ENCODE data around the gene TLE7.

TLE7 gene

GRCh38 chr16:71426069-71426879 is 15.6 kb downstream of the TLE7 start:
- Histone ChIP-seq H3K79me2 (ENCODE audit: low read length) (no peaks in the 10 kb centered on the region), H2AFZ (ENCODE audit: low read length) (no peak overlapping the region), H3K27ac (ENCODE audit: low read length) (no peak overlapping the region), H3K9me2 (replicated peaks; ENCODE audit: insufficient read depth, low read length) (no peaks in the 10 kb centered on the region), H3K9ac (ENCODE audit: low read length) (no peak overlapping the region), H3K9me3 (replicated peaks; ENCODE audit: insufficient read depth, low read length) (no peaks in the 10 kb centered on the region), H3K4me3 (ENCODE audit: low read length) (no peak overlapping the region), H3K27me3 (replicated peaks; ENCODE audit: insufficient read depth, low read length) (peaks cover 74% of the 10 kb centered on the region), H3K4me1 (ENCODE audit: low read length) (no peaks in the 10 kb centered on the region), H3K36me3 (replicated peaks; ENCODE audit: insufficient read depth, low read length) (no peaks in the 10 kb centered on the region), H3K4me2 (ENCODE audit: low read depth, low read length) (no peak overlapping the region), H3F3A (ENCODE audit: insufficient read depth, low read length) (no peaks in the 10 kb centered on the region), H4K20me1 (ENCODE audit: insufficient read depth, low read length) (no peaks in the 10 kb centered on the region)
- no peak for DNase-seq
- TF ChIP-seq CTCF (IDR thresholded peaks at IDR 0.05; ENCODE audit: low read length): no peak
- TF ChIP-seq EZH2 (optimal IDR thresholded peaks at IDR 0.05; ENCODE audit: low read depth, low read length): no peak
- TF ChIP-seq EZH2phosphoT487 (IDR thresholded peaks at IDR 0.05; ENCODE audit: low read length): no peak

GRCh38 chr16:71425746-71426068 is 16.1 kb downstream of the TLE7 start:
- no peak overlapping the region for H3K4me2 ChIP-seq (ENCODE audit: low read depth, low read length)
- no peak overlapping the region for H3K9ac ChIP-seq (ENCODE audit: low read length)
- no peaks in the 10 kb centered on the region for H3F3A ChIP-seq (ENCODE audit: insufficient read depth, low read length)
- no peaks in the 10 kb centered on the region for H3K79me2 ChIP-seq (ENCODE audit: low read length)
- TF ChIP-seq CTCF (IDR thresholded peaks at IDR 0.05; ENCODE audit: low read length) (no peak), EZH2phosphoT487 (IDR thresholded peaks at IDR 0.05; ENCODE audit: low read length) (no peak), EZH2 (optimal IDR thresholded peaks at IDR 0.05; ENCODE audit: low read depth, low read length) (no peak)
- H3K27ac ChIP-seq (ENCODE audit: low read length): no peak overlapping the region
- H3K36me3 ChIP-seq (replicated peaks; ENCODE audit: insufficient read depth, low read length): no peaks in the 10 kb centered on the region
- no peaks in the 10 kb centered on the region for H3K9me2 ChIP-seq (replicated peaks; ENCODE audit: insufficient read depth, low read length)
- peaks cover 69% of the 10 kb centered on the region for H3K27me3 ChIP-seq (replicated peaks; ENCODE audit: insufficient read depth, low read length)
- no peaks in the 10 kb centered on the region for H3K9me3 ChIP-seq (replicated peaks; ENCODE audit: insufficient read depth, low read length)
- DNase-seq: no peak
- H3K4me3 ChIP-seq (ENCODE audit: low read length): no peak overlapping the region
- no peak overlapping the region for H2AFZ ChIP-seq (ENCODE audit: low read length)
- H3K4me1 ChIP-seq (ENCODE audit: low read length): no peaks in the 10 kb centered on the region
- no peaks in the 10 kb centered on the region for H4K20me1 ChIP-seq (ENCODE audit: insufficient read depth, low read length)

- Histone ChIP-seq H3K9ac (ENCODE audit: low read length) (no peak overlapping the region), H3K9me3 (replicated peaks; ENCODE audit: insufficient read depth, low read length) (no peaks in the 10 kb centered on the region), H3F3A (ENCODE audit: insufficient read depth, low read length) (no peaks in the 10 kb centered on the region), H3K36me3 (replicated peaks; ENCODE audit: insufficient read depth, low read length) (no peaks in the 10 kb centered on the region), H3K9me2 (replicated peaks; ENCODE audit: insufficient read depth, low read length) (no peaks in the 10 kb centered on the region), H3K4me3 (ENCODE audit: low read length) (no peak overlapping the region), H3K4me1 (ENCODE audit: low read length) (no peaks in the 10 kb centered on the region), H3K27me3 (replicated peaks; ENCODE audit: insufficient read depth, low read length) (peaks cover 58% of the 10 kb centered on the region), H2AFZ (ENCODE audit: low read length) (no peak overlapping the region), H4K20me1 (ENCODE audit: insufficient read depth, low read length) (no peaks in the 10 kb centered on the region), H3K27ac (ENCODE audit: low read length) (no peak overlapping the region), H3K79me2 (ENCODE audit: low read length) (no peaks in the 10 kb centered on the region), H3K4me2 (ENCODE audit: low read depth, low read length) (no peak overlapping the region)
- no peak for TF ChIP-seq EZH2phosphoT487 (IDR thresholded peaks at IDR 0.05; ENCODE audit: low read length)
- TF ChIP-seq CTCF (IDR thresholded peaks at IDR 0.05; ENCODE audit: low read length): no peak
- TF ChIP-seq EZH2 (optimal IDR thresholded peaks at IDR 0.05; ENCODE audit: low read depth, low read length): no peak
- DNase-seq: no peak
Observed at GRCh38 chr16:71424626-71425025, 17.2 kb downstream of the TLE7 start.

All from MM.1S (cell line).